ENCODE measurements around the gene BLOC1S3.
A peak's percentile ranks its signal among the peaks of the same experiment; 100 is the strongest.

Gene BLOC1S3

DNA sequence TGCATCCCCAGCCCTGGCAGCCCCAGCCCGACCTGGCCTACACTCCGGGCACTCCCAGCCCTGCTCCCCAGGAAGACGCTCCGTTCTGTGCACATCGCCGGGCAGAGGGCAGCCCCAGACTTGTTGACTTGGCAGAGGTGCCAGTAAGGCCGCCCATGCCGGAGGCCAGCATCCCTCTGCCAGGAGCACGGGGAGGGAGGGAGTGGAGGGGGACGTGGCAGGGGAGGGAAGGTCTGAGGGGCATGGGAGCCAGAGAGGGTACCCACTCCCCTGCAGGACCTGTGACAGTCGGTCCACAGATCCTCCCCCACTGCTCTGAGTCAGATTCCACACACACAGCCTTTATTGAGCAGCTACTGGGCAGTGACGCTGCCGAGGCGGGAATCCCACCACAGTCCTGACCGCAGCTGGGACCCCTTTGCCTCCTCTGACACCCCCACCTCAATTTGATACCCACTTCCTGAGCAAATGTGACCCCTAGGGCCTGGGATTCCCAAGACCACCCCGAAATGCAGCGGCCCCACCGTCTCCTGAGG, 15.9 kb upstream of the BLOC1S3 start:
- DNase-seq (ENCODE audit: low read depth): no peak

DNA sequence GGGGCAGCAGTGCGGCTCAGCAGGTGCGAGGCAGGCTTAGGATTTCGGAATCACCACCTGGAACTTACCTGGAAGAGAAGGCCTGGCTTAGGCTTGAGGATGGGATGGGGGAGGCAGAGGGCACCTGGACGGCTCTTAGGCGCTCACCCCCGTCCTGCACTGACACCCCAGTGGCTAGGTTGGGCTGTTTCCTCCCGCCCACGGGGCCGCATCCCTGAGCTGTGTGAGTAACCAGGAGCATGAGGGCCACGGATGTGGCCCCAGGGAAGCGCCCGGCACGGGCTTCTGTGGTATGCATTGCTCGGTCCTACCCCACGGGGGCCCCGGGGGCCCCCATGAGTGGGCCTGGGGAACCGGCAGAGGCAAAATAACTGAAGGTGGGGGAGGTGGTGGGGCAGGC, 15.4 kb upstream of the BLOC1S3 start:
- DNase-seq (ENCODE audit: low read depth): no peak

- DNase-seq (ENCODE audit: low read depth): no peak
These were observed 14.7 kb upstream of the BLOC1S3 start for GRCh38 chr19:45163751-45164460.

DNA sequence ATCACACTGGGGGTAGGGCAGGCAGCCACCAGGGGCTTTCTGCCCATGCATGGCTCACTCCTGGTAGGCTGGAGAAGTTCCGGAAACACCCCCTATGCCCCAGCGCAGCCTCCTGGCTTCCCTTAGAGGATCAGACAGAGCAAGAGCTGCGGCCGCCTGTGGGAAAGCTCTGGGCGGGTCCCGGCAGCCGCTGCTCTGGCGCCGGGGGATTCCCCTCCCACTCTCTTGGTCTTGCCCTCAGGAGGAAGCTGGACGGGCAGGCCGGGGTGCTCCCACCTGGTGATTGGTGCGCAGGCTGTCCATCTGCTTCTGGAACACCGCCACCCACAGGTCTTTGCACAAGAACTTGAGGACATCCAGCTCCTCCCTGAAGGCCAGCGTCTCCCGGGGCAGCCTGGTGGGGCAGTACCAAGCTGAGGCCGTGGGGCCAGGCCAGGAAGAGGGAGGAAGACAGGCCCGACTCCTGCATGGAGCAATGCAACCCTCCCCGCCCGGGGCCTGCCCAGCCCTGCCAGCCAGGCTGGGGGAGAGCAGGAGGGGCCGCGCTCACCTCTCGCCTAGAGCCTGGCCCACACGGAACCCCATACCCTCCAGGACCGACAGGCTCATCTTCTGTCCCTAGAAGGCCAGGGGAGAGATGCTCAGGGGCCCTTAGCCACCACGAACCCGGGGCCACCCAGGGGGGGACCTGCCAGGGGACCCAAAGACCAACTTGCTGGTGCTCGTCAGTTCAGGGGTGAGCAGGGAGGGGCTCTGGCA, 13.8 kb upstream of the BLOC1S3 start:
- DNase-seq (ENCODE audit: low read depth): peak; percentile 53

- DNase-seq (ENCODE audit: low read depth): no peak
These were observed 11.8 kb upstream of the BLOC1S3 start for GRCh38 chr19:45166723-45167252.

- DNase-seq (ENCODE audit: low read depth): no peak
These were observed 9.7 kb upstream of the BLOC1S3 start for GRCh38 chr19:45168767-45169351.

- no peak for DNase-seq (ENCODE audit: low read depth)
These were observed 9.0 kb upstream of the BLOC1S3 start for GRCh38 chr19:45169602-45170001.

DNA sequence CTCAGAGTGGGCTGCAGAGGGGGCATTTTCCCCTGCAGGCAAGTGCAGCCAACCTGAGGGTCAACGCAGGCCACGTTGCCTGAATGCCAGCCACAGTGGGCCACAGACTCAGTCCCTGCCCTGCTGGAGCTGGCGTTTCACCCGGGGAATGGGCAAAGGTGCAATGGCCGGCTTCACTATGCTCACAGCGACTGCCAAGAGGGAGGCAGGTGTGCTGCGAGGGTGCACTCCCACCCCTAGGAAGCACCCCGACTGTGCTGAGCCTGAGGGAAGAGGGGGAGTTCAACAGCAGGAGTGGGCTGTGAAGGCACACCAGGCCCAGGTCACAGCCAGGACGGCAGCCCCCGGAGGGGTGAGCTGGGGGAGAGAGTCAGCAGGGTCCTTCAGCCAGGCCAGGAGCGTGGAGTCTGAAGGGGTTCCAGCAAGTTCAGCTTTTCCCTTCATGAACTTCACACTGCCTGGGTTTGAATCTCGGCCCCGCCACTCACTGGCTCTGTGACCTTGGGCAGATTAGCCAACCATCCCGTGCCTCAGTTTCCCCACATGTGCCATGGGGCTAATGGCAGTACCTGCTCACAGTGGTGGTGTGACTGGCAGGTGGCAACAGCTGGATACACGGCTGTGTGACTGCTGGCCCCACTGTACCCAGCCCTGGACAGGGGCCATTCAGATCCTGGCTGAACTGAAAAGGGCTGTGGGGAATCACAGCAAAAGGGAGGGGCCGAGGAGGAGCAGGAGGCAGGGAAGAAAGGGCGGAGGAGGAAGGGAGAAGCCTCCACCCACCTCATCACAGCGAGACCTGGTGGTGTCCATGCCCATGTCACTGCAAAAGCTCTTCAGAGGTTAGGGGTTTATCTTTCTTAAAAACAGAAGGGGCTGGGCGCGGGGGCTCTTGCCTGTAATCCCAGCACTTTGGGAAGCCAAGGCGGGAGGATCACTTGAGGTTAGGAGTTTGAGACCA, 8.2 kb upstream of the BLOC1S3 start:
- no peak for DNase-seq (ENCODE audit: low read depth)

DNA sequence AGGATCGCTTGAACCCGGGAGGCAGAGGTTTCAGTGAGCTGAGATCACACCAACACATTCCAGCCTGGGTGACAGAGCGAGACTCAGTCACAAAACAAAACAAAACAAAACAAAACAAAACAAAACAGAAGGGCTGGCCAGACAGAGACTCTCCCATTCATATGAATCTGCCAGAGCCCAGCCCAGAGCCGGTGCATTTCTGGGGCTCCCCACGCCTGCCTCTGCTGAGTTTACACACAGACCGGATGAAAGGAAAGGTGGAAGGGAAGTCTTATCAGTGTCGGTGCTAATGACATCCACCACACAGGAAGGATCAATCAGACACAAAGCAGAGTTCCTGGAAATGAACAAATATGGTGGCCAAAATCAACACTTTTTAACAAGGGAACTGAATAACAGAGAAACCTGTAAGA, 7.4 kb upstream of the BLOC1S3 start:
- peak; percentile 35 for DNase-seq (ENCODE audit: low read depth)

GRCh38 chr19:45172173-45172572, 6.4 kb upstream of the BLOC1S3 start:
- DNase-seq (ENCODE audit: low read depth): no peak

- no peak for DNase-seq (ENCODE audit: low read depth)
These were observed 5.9 kb upstream of the BLOC1S3 start for GRCh38 chr19:45172611-45173208.

GRCh38 chr19:45173816-45174215, 4.8 kb upstream of the BLOC1S3 start:
- no peak for DNase-seq (ENCODE audit: low read depth)

GRCh38 chr19:45175515-45176345, 2.9 kb upstream of the BLOC1S3 start:
- DNase-seq (ENCODE audit: low read depth): no peak

GRCh38 chr19:45177817-45178261, 745 bp upstream of the BLOC1S3 start, which contains the start of gene TRAPPC6A:
Gene TRAPPC6A (minus strand): TSS chr19:45178237. CDS start chr19:45178218, 19 bp downstream.
- no peak for DNase-seq (ENCODE audit: low read depth)

DNA sequence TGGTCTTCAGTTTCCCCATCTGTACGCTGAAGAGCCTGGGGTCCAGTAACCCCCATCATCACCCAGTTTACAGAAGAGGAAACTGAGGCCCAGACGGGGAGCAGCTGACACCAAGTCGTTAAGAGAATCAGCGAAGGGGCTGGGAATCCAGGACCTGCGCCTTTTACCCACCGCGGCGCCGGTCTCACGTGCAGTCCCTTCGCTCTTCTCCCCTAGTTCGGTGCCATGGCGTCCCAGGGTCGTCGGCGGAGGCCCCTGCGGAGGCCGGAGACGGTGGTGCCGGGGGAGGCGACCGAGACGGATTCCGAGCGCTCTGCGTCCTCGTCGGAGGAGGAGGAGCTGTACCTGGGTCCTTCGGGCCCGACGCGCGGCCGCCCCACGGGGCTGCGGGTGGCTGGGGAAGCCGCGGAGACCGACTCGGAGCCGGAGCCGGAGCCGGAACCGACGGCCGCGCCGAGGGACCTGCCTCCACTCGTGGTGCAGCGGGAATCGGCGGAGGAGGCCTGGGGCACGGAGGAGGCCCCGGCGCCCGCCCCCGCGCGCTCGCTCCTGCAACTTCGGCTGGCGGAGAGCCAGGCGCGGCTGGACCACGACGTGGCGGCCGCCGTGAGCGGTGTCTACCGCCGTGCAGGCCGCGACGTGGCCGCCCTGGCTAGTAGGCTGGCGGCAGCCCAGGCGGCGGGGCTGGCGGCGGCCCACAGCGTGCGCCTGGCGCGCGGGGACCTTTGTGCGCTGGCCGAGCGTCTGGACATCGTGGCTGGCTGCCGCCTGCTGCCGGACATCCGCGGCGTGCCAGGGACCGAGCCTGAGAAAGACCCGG, 698 bp downstream of the BLOC1S3 start:
- peak; percentile 23 for DNase-seq (ENCODE audit: low read depth)

- no peak for DNase-seq (ENCODE audit: low read depth)
These were observed 1.3 kb downstream of the BLOC1S3 start for GRCh38 chr19:45179892-45180370.

GRCh38 chr19:45180936-45181335, 2.4 kb downstream of the BLOC1S3 start:
- DNase-seq (ENCODE audit: low read depth): no peak

DNA sequence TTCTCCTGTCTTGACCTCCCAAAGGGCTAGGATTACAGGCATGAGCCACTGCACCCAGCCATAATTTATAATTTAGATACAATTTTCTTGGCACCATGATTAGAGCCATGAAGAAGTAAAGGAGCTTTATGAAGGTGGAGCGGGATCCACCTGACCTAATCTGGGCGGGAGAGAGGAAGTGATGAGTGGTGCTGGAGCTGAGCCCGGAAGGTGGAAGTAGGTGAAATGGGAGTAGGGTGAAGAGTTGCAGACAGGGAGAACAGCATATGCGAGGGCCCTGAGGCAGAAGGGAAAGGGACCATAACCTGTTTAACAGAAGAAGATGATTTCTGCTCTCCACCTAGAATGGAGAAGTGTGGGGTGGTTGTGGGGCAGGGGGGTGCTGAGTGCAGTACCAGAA, 4.2 kb downstream of the BLOC1S3 start:
- DNase-seq (ENCODE audit: low read depth): no peak

- no peak for DNase-seq (ENCODE audit: low read depth)
These were observed 5.5 kb downstream of the BLOC1S3 start for GRCh38 chr19:45184115-45184514.
